T47D (cell line): ENCODE results near the gene FGGY.
"Not testable (repeated sequence)": the region's sequence is repeated elsewhere in the genome, so short reads cannot be mapped to it uniquely, and the experiment has no call there.

Experiments used
- DNase-seq, 2 experiments: peaks; one replicate each; pipeline versions ENCODE4 v3.0.0 to v3.0.0-alpha.2; 2011 to 2012; ENCODE audit warnings: low read depth in 1 of 2, low spot score in 1 of 2
- JUND ChIP-seq: IDR thresholded peaks from 2 replicates; pipeline ENCODE4 v1.6.1; 2012; ENCODE audit warnings: low read depth
- in situ Hi-C: cut with HindIII; loops from 2 replicates; pipeline ENCODE4 v1.10.0; 2016; ENCODE audit warnings: low sequenced_read_pairs, low pct_unique_long_range_greater_than_20kb

FGGY gene

DNA sequence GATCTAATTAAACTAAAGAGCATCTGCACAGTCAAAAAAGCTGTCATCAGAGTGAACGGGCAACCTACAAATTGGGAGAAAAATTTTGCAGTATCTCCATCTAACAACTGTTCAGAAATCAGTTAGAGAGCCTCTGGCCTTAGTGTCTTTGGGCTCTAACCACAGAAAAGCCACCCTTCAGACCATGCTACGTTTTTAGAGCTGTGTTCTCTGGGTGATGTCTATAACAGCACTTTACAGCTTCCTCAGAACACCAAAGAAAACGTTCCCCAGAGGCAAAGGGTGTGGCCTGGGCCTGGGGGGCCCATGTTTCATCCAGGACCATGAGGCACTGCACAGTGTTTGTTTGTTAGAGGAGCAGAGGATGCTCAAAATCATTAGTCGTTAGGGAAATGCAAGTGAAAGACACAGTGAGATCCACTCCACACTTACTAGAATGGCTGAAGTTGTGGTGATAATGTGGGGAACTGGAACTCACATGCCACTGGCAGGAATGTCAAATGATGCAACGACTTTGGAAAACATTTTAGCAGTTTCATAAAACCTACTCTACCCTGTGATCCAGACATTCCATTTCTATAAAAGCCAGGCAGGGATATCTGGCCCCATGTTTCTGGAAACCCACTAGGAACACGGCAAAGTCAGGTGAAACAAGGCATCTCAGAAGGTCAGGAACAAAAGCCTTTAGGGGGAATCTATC, 267.4 kb downstream of the FGGY start:
- no peak for TF ChIP-seq JUND
- in situ Hi-C loops, result no loop called here
- DNase-seq, result no peak

DNA sequence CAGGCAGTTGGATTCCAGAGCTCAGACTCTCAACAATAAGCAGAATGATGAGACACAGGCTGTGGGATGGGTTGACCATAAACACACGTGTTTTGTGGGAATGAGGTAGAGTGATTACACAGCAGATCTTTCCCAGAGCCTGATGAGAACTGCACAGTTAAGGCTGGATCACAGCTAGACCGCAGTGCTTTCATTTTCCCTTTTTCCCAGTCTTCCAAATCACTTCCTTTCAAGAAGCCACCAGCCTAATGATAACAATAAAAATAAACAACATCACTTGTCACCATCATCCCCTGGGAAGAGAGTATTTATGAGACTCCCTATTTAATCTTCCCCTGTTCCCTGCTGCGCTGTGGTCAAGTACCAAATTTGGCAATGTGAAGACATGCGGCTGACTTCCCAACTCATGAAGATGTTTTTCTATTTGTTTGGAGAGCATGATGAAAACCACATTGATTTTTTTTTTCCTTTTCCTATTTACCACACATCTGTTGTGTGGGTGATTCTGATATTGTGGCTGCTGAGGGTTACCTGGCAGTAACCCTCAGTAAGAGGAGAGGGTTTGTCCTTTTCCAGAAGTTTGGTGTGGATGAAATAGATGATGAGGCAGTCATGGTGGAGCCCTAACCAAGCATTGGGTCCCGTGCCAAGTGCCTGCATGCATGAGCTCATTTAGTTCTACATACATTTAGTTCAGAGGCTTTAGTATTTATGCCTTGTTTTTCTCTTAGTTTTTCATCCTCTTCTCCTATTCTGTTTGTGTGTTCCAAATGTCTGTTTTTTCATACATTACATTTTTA, 268.9 kb downstream of the FGGY start:
- no peak for TF ChIP-seq JUND
- DNase-seq, result no peak
- in situ Hi-C loops, result no loop called here

DNA sequence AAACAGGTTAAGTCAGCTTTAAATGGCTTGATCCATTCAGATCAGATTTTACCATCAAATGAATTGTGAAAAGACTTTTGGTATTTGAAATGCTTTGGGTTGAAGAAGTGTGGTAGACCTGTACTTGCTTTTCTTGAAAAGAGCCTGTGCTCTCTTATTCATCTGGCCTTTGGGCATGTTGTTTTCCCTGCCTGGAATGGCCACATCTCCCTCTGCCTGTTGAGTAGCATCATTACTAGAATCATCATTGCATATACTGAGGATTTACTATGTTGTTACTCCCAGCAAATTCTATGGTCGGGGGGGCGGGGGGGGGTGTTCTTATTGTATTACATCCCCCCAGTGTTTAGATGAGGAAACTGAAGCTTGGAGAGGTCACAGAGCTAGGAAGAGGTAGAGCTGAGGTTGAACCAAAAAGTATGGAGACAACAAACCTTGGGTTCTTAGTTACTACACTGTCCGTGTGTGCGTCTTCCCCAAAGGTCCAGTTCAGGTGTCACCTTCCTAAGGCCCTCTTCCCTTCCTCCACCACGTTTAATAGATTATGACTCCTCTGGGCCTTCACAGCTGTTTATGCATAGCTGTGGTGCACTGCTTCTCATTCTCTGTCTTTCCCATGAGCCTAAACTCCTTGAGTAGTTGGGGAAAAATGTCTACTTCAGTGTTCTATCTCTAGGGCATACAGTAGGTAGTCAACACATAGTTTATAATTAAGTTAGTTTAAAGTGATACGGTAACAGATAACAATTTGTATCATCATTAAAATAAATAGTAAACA, 271.5 kb downstream of the FGGY start:
- DNase-seq, result peak in 1 of 2 experiments; percentile 39
- TF ChIP-seq JUND, result no peak
- in situ Hi-C loops, result no loop called here

DNA sequence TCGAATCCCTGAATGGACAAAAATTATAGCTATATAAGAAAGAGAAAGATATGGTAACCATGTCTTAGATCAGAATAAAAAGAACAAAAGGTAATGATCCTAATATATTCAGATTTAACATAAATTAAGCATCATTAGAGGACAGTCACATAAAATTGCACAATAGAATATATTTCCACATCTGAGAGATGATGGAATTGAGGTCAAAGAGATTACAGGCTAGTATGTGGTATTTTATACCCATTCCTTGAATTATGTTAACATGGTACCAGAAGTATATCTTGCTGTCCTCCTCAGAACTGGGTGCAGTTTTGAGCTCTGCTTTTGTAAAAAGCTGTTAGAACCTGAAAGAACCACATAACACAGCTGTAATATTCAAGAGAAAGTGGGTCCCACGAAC, 272.3 kb downstream of the FGGY start:
- TF ChIP-seq JUND, result no peak
- no peak for DNase-seq
- in situ Hi-C loops, result no loop called here

DNA sequence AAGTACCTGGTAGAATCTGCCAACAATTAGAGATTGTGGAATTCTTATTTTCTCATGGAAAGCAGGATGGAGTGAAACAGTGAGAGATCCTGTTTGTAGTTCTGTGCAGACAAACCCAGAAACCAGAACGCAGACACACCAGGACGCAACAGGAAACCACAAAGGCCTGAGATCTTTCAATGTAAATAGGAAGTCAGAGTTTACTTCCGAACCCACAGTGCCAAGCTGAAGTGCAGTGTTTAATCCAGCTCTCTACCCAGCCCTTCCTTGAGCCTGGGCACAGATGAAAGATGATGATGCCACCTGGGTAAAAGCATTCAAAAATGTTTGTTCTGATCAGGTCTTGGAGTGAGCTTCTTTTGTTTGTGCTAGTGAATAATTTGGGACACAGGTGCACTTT, 273.6 kb downstream of the FGGY start:
- in situ Hi-C loops, result no loop called here
- no peak for TF ChIP-seq JUND
- DNase-seq, result peak in 1 of 2 experiments; percentile 8

DNA sequence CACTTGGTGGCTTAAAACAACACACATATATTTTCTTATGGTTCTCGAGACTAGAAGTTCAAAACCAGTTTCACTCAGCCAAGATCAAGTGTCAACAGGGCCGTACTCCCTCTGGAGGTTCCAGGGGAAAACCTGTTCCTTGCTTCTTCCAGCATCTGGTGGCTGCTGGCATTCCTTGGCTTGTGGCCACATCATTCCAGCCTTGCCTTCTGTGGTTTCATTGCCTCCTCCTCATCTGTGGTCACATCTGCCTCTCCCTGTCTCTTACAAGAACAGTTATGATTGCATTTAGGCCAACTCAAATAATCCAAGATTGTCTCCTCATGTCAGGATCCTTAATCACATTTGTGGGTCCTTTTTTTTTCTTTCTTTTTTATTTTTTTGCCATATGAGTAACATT, 277.2 kb downstream of the FGGY start:
- in situ Hi-C loops, result no loop called here
- peak in 1 of 2 experiments; percentile 30 for DNase-seq
- no peak for TF ChIP-seq JUND

DNA sequence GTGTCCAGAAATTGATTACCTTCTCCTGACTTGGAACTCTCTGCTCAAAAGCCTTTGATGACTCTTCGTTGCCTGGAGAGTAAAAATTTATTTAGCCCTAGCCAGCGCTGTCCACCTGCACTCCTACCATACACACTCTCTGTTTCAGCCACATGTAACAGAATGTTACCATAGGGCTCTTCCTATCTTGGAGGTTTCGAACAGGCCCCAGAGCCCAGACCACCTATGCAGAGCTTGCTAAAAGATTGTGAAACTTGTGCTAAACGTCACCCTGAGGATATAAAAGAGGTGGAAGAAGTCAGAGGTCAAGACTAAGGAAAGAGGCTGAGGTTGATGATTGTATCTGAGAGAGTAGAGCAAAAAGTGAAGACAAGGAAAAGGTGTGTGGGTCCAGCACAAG, 280.9 kb downstream of the FGGY start:
- no peak for DNase-seq
- no peak for TF ChIP-seq JUND
- in situ Hi-C loops, result no loop called here

DNA sequence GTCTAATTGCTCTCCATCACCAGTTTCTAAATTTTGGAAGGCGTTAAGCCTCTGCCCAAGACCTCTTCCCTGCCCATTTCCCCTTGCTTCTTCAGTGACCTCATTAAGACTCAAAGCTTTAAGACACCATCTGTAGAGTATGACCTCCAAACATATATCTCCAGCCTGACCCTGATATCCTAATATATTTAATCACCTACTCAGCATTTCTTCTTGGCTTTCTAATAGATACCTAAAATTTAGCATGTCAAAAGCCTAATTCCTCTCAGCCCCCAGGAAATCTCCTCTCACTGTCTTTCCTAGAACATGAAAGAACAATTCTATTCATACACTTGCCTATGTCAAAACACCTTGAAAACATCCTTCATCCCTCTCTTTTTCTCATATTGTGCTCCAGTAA, 282.3 kb downstream of the FGGY start:
- in situ Hi-C loops, result no loop called here
- TF ChIP-seq JUND, result no peak
- DNase-seq, result no peak

DNA sequence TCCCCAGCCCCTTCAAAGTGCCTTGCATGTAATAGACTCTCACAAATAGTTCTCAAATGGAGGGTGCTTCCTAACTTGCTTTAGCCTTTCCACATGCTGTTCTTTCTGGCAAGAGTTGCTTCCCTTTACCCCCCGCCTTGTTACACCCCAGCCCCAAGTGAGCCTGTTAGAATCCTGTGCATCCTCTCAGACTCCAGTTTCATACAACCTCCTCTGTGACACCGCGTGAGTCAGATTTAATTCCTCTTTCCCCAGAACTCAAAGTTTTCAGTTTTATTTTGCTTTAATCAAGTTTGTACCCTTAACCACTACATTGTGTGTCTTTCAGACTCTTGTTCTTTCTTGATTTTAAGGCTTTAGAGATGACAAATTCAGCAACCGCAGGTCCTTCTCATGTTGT, 283.4 kb downstream of the FGGY start:
- in situ Hi-C loops, result no loop called here
- no peak for TF ChIP-seq JUND
- DNase-seq, result no peak

DNA sequence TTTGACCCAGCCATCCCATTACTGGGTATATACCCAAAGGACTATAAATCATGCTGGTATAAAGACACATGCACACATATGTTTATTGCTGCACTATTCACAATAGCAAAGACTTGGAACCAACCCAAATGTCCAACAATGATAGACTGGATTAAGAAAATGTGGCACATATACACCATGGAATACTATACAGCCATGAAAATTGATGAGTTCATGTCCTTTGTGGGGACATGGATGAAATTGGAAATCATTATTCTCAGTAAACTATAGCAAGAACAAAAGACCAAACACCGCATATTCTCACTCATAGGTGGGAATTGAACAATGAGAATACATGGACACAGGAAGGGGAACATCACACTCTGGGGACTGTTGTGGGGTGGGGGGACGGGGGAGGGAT, 295.5 kb downstream of the FGGY start:
- DNase-seq, in situ Hi-C loops: not testable (repeated sequence)

DNA sequence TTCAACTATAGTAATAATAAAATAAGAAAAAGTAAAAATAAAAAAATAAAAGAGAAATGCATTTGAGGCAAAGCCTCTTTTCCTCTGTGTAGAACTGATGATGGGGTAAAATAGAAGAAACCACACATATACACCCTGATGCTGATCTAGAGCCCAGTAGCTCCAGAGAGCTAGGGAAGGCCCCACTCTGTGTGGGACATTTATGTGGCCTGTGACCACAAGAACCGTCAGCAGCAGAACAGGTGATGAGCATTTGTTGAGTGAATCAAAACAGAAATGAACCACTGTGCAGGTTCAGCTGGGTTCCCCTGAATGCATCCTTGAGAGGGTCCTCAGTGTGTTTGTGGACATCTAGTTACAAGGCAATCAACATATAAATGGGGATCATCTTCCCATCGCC, 296.0 kb downstream of the FGGY start:
- in situ Hi-C loops, result no loop called here
- TF ChIP-seq JUND, result no peak

DNA sequence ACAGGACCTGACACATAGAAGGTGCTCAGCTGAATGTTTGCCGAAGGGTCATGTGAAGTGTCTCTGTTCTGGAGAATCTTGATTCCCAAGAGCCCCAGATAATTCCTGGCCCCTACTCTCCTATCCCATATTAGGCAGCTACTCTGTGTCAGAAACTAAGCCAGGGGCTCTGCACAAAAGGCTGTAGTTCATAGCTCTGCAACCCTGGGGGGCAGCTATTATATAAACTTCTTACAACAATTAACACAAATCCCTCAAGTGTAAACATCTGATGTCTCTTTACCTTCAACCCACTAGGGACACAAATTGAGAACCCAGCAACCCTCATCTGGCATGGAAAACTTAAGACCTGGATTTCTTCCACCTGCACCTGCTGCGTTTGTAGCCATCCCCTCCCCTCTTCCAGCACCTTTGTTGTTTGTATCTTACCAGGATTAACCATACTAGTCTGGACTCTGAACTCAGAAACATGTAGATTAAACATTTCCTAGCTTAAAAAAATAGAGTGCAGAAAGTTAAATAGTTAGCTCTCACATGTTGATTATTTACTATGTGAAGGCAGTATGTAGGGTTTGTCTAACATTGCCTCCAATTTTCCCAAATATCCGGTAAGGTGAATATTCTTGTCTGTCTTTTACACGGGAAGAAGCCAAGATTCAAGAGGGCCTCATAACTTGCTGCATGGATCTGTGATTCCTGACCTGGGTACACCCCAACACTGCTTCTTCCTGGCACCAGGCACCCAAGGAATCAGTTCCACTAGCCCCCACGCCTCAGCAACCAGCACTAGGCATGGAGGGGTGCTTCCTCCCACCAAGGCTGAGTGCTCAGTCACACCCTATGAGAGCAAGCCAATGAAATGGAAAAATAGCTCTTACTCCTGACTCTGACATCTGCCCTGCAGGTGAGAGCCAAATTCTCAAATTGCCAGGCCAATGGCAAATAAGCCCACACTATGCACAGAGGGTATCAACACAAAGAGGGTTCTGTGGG, 297.2 kb downstream of the FGGY start:
- DNase-seq, result no peak
- in situ Hi-C loops, result no loop called here
- TF ChIP-seq JUND, result no peak

More for the DNA sequence above, 296.0 kb downstream of the FGGY start:
- no peak for DNase-seq
